ENCODE data around the gene ZDHHC12.

Gene ZDHHC12

DNA sequence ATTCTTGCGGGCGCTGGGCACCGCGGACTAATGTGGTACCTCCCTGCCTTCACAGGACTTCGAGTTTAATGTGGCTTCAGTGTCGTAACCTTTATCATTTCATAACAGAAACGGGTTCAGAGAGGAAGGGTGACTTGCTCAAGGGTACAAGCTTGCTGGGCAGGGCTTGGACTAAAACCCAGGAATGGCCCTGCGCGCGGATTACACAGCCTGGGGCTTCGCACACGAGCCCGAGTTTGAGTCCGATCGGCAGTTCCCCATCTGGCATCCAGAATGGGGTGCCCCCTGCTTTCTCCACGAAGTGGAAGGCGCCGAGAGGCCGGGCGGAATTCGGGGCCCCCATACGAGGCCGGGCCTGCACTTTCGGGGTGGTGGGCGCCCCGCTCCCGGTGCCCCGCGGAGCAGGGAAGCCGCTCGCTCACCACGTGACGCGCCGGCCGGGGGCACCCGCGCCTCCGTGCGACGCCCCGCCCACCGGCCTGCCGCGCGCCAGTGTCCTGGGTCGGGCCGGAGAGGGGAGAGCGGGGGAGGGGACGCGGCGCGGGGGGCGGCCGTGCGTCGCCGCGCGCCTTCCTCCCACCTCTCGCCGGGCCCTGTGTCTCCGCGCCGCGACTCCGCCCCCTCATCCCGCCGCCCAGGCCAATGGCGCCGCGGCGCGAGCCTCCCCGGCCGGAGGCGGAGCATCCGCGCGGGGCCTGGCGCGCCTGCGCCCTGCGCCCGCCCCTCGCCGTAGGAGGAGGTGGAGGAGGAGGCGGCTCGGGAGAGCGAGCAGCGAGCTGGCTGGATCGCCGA is 35.2 kb downstream of the ZDHHC12 start, which contains the start of gene SET:
SET (plus strand) TSS at position 722 of the 792 bp plus-strand sequence. CDS start 361 bp downstream, outside the sequence.
- Histone ChIP-seq H3K4me3 (ENCODE audit: insufficient read depth, low read depth, low read length, poor library complexity, severe bottlenecking) (peak within 1 kb of the TSS; percentile 63), H3K36me3 (ENCODE audit: control insufficient read depth, insufficient read depth, low read length) (peaks cover 24% of the 10 kb centered on the region), H3K27me3 (replicated peaks; ENCODE audit: control insufficient read depth, insufficient read depth, low read length, poor library complexity, severe bottlenecking) (no peaks in the 10 kb centered on the region), H3K4me1 (ENCODE audit: control insufficient read depth, insufficient read depth, low read length, poor library complexity, severe bottlenecking) (peaks cover 38% of the 10 kb centered on the region), H3K27ac (ENCODE audit: insufficient read depth, low read length, poor library complexity, severe bottlenecking) (peak within 1 kb of the TSS; percentile 82), H3K9me3 (ENCODE audit: control insufficient read depth, low read length) (no peaks in the 10 kb centered on the region)
- DNase-seq = peak; percentile 85 to 88 (median 87)

GRCh38 chr9:128687453-128687852 is 36.5 kb downstream of the ZDHHC12 start:
- peaks cover 45% of the 10 kb centered on the region for H3K4me1 ChIP-seq (ENCODE audit: control insufficient read depth, insufficient read depth, low read length, poor library complexity, severe bottlenecking)

DNA sequence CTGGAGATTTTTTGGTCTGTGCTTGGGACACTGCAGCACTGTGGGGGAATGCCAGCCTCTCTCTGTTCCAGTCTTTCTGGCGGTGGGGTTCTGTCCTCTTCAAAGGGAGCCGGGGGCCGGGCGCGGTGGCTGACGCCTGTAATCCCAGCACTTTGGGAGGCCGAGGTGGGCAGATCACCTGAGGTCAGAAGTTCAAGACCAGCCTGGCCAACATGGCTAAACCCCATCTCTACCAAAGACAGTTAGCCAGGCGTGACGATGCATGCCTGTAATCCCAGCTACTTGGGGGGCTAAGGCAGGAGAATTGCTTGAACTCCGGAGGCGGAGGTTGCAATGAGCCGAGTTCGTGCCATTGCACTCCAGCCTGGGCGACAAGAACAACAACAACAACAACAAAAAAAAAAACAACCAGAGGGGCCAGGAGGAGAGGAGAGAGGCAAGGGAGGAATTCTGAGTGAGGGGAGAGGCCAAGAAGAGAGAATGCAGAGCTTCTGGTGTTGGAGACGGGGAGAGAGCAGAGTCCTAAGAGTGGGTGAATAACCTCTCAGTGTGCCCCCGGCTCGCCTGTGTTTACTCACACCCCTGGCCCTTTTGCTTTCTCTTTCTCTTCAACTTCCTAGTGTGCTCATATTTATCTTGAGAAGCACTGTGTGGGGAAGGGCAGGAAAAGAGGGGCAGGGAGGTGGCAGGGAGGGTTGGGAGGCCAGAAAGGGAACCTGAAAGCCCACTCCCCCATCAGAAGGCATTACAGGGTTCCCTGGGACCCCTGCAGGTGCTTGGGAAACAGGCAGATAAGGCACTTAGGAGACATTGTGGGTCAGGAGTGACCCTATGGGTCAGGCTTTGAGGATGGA is 38.1 kb downstream of the ZDHHC12 start:
- H3K9me3 ChIP-seq (ENCODE audit: control insufficient read depth, low read length) = no peaks in the 10 kb centered on the region
- H3K27me3 ChIP-seq (replicated peaks; ENCODE audit: control insufficient read depth, insufficient read depth, low read length, poor library complexity, severe bottlenecking) = no peaks in the 10 kb centered on the region
- H3K27ac ChIP-seq (ENCODE audit: insufficient read depth, low read length, poor library complexity, severe bottlenecking) = peak overlapping the region; percentile 71
- H3K36me3 ChIP-seq (ENCODE audit: control insufficient read depth, insufficient read depth, low read length) = no peaks in the 10 kb centered on the region
- DNase-seq = peak in 1 of 3 donors; percentile 8
- H3K4me3 ChIP-seq (ENCODE audit: insufficient read depth, low read depth, low read length, poor library complexity, severe bottlenecking) = peak overlapping the region; percentile 36
- peaks cover 39% of the 10 kb centered on the region for H3K4me1 ChIP-seq (ENCODE audit: control insufficient read depth, insufficient read depth, low read length, poor library complexity, severe bottlenecking)

More at GRCh38 chr9:128687453-128687852, 36.5 kb downstream of the ZDHHC12 start:
- no peak for DNase-seq
- no peak overlapping the region for H3K27ac ChIP-seq (ENCODE audit: insufficient read depth, low read length, poor library complexity, severe bottlenecking)
- no peaks in the 10 kb centered on the region for H3K9me3 ChIP-seq (ENCODE audit: control insufficient read depth, low read length)
- H3K4me3 ChIP-seq (ENCODE audit: insufficient read depth, low read depth, low read length, poor library complexity, severe bottlenecking) = no peak overlapping the region
- H3K27me3 ChIP-seq (replicated peaks; ENCODE audit: control insufficient read depth, insufficient read depth, low read length, poor library complexity, severe bottlenecking) = no peaks in the 10 kb centered on the region
- H3K36me3 ChIP-seq (ENCODE audit: control insufficient read depth, insufficient read depth, low read length) = peaks cover 12% of the 10 kb centered on the region

DNA sequence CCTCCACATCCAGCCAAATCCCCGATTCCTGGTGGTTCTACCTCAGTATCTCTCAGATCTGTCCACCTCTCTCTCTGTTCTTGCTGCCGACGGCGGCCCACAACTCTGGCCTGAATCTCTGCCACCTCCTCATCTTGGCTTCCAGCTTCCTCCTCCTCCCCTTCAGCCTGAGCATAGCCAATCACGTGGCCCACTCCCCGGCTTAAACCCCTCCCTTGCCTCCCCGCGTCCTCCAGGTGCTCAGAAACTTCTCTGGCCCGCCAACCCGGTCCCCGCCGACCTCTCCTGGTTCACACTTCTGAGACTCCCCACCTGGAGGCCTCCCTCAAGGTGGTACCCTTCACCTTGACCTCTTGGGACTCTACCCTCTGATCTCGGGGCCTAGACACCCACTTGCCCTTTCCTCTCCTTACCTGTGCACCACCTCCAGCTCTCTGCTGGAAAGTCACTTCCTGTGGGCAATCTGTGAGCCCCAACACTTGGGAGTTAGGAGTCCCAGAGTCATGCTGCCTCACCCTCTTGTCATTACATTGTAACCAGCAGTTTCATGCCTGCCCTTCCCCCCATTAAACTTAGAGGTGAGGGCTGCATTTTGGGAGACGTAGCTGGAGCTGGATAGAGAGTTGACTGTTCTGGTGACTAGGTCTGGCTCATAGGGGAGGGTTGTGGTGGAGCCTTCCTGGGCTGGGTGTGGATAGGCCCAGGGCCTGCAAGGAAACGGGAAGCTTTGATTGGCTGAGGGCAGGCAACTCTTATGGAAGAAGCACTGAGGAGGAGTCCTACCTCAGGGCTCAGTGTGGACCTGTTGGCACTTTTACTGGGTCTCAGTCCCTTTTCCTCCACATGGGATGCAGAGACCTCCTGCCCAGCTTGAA is 39.4 kb downstream of the ZDHHC12 start:
- H3K27me3 ChIP-seq (replicated peaks; ENCODE audit: control insufficient read depth, insufficient read depth, low read length, poor library complexity, severe bottlenecking) = no peaks in the 10 kb centered on the region
- no peaks in the 10 kb centered on the region for H3K36me3 ChIP-seq (ENCODE audit: control insufficient read depth, insufficient read depth, low read length)
- peaks cover 37% of the 10 kb centered on the region for H3K4me1 ChIP-seq (ENCODE audit: control insufficient read depth, insufficient read depth, low read length, poor library complexity, severe bottlenecking)
- peak overlapping the region; percentile 71 for H3K27ac ChIP-seq (ENCODE audit: insufficient read depth, low read length, poor library complexity, severe bottlenecking)
- peak; percentile 55 to 69 (median 68) for DNase-seq
- H3K4me3 ChIP-seq (ENCODE audit: insufficient read depth, low read depth, low read length, poor library complexity, severe bottlenecking) = peak overlapping the region; percentile 49
- H3K9me3 ChIP-seq (ENCODE audit: control insufficient read depth, low read length) = no peaks in the 10 kb centered on the region

DNA sequence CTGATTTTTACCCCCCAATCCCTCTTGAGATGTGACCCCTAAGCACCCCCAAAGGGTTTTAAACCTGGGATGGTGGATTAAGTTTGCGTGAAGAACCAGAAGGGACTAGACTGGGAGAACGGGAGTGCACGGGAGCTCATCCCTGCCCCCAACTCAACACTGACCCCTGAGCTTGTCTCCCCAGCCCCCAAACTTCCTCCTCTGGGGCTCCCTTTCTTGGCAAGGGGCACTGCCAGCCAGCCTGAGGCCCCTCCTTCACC is 39.9 kb downstream of the ZDHHC12 start:
- Histone ChIP-seq H3K4me3 (ENCODE audit: insufficient read depth, low read depth, low read length, poor library complexity, severe bottlenecking) (peak overlapping the region; percentile 49), H3K27me3 (replicated peaks; ENCODE audit: control insufficient read depth, insufficient read depth, low read length, poor library complexity, severe bottlenecking) (no peaks in the 10 kb centered on the region), H3K36me3 (ENCODE audit: control insufficient read depth, insufficient read depth, low read length) (no peaks in the 10 kb centered on the region), H3K4me1 (ENCODE audit: control insufficient read depth, insufficient read depth, low read length, poor library complexity, severe bottlenecking) (peaks cover 37% of the 10 kb centered on the region), H3K9me3 (ENCODE audit: control insufficient read depth, low read length) (no peaks in the 10 kb centered on the region), H3K27ac (ENCODE audit: insufficient read depth, low read length, poor library complexity, severe bottlenecking) (peak overlapping the region; percentile 71)
- no peak for DNase-seq

DNA sequence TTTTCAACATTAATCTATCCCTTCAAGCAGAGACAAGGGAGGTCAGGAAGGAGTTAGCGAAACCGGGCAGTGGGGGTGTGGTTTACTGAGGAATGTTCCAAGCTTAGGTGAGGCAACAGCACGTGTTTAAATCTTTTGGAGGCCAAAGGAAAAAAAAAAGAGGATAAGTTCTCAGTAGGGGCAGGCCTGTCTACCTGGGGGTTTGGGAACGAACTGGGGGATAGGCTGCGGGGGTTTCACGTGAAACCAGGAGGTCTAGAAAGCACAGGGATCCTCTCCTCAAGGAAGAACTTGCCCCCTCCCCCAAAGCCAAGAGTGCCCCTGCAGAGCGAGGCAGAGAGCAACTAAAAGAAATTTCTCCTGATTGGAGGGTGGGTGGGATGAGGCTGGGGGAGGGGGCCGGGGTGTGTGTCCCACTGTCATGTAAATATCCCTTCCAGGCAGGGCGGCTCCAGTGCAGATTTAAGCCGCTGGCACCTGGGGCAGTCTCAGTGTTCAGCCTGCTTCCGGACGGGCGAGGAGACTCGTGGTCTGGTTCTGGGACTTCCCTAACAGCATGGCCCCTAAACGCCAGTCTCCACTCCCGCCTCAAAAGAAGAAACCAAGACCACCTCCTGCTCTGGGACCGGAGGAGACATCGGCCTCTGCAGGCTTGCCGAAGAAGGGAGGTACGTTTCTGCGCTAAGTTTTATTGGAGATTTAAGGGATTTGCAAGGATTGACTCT is 40.4 kb downstream of the ZDHHC12 start:
- H3K27me3 ChIP-seq (replicated peaks; ENCODE audit: control insufficient read depth, insufficient read depth, low read length, poor library complexity, severe bottlenecking) = no peaks in the 10 kb centered on the region
- H3K36me3 ChIP-seq (ENCODE audit: control insufficient read depth, insufficient read depth, low read length) = no peaks in the 10 kb centered on the region
- peak in 1 of 3 donors; percentile 14 for DNase-seq
- no peaks in the 10 kb centered on the region for H3K9me3 ChIP-seq (ENCODE audit: control insufficient read depth, low read length)
- H3K4me1 ChIP-seq (ENCODE audit: control insufficient read depth, insufficient read depth, low read length, poor library complexity, severe bottlenecking) = peaks cover 36% of the 10 kb centered on the region
- H3K4me3 ChIP-seq (ENCODE audit: insufficient read depth, low read depth, low read length, poor library complexity, severe bottlenecking) = peak overlapping the region; percentile 49
- H3K27ac ChIP-seq (ENCODE audit: insufficient read depth, low read length, poor library complexity, severe bottlenecking) = peak overlapping the region; percentile 71

DNA sequence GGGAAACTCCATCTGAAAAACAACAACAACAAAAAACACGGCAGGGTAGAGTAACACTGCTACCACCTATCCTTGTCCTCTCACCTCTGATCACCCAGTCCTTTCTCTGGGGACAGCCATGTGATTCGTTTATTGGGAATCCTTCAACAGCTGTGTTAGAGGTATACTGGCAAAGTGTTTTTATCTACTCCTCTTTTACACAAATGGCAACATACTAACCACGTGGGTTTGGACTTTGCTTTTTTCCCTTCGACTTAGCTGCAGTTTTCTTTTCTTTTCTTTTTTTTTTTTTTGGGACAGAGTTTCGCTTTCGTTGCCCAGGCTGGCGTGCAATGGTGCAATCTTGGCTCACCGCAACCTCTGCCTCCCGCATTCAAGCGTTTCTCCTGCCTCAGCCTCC is 46.1 kb downstream of the ZDHHC12 start:
- H3K4me1 ChIP-seq (ENCODE audit: control insufficient read depth, insufficient read depth, low read length, poor library complexity, severe bottlenecking) = no peaks in the 10 kb centered on the region
- DNase-seq = no peak
- no peaks in the 10 kb centered on the region for H3K27me3 ChIP-seq (replicated peaks; ENCODE audit: control insufficient read depth, insufficient read depth, low read length, poor library complexity, severe bottlenecking)
- H3K9me3 ChIP-seq (ENCODE audit: control insufficient read depth, low read length) = no peaks in the 10 kb centered on the region
- H3K4me3 ChIP-seq (ENCODE audit: insufficient read depth, low read depth, low read length, poor library complexity, severe bottlenecking) = no peak overlapping the region
- H3K36me3 ChIP-seq (ENCODE audit: control insufficient read depth, insufficient read depth, low read length) = peaks cover 3% of the 10 kb centered on the region
- no peak overlapping the region for H3K27ac ChIP-seq (ENCODE audit: insufficient read depth, low read length, poor library complexity, severe bottlenecking)

DNA sequence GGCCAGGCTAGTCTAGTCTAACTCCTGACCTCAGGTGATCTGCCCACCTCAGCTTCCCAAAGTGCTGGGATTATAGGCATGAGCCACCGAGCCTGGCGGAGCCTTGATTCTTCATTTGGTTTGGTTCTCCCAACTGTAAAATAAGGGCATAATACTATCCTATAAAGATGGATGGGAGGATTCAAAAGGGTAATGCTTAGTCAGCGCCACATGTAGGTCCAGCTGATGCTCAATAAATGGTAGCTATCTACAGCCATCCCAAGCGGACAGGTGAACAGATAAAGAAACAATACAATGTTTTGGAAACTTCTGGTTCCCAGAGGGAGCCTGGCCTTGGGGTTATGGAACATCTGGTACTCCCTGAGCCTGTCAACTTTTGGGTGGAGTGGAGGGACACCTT is 48.5 kb downstream of the ZDHHC12 start:
- H3K27me3 ChIP-seq (replicated peaks; ENCODE audit: control insufficient read depth, insufficient read depth, low read length, poor library complexity, severe bottlenecking) = no peaks in the 10 kb centered on the region
- peaks cover 3% of the 10 kb centered on the region for H3K36me3 ChIP-seq (ENCODE audit: control insufficient read depth, insufficient read depth, low read length)
- H3K4me1 ChIP-seq (ENCODE audit: control insufficient read depth, insufficient read depth, low read length, poor library complexity, severe bottlenecking) = no peaks in the 10 kb centered on the region
- DNase-seq = no peak
- H3K27ac ChIP-seq (ENCODE audit: insufficient read depth, low read length, poor library complexity, severe bottlenecking) = no peak overlapping the region
- H3K4me3 ChIP-seq (ENCODE audit: insufficient read depth, low read depth, low read length, poor library complexity, severe bottlenecking) = no peak overlapping the region
- no peaks in the 10 kb centered on the region for H3K9me3 ChIP-seq (ENCODE audit: control insufficient read depth, low read length)
